Stimulated activated CD8-positive, alpha-beta memory T cell treated with anti-CD3 and anti-CD28 coated beads, Interleukin-12 subunit alpha, Interleukin-12 subunit beta, amount 100 ng/mL, for 24 hours (primary cell): ENCODE measurements around the gene NOTCH4.
"Not testable (repeated sequence)": the region's sequence is repeated elsewhere in the genome, so short reads cannot be mapped to it uniquely, and the experiment has no call there.

Source experiments
- DNase-seq: peaks from one replicate; pipeline ENCODE4 v3.0.0-alpha.2; 2020; ENCODE audit errors: extremely low read depth

Gene NOTCH4

DNA sequence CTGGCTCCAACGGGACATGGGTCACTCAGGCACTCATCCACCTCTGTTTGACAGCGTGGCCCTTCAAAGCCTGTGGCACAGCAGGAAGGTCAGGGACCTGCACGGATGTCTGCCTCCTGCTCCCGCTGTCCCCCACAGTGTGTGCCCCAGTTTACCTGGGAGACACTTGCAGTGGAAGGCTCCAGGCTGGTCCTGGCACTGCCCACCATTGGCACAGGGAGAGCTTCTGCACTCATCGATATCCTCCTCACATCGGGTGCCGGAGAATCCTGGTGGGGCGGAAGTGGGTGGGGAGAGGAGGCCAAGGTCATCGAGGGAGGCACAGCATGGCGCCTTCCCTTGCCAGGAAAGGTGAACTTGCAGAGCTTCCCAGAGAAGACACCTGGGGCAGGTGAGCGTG lies 6.9 kb downstream of the NOTCH4 start:
- DNase-seq, result no peak

GRCh38 chr6:32216285-32216684 lies 7.6 kb downstream of the NOTCH4 start:
- DNase-seq, result no peak

DNA sequence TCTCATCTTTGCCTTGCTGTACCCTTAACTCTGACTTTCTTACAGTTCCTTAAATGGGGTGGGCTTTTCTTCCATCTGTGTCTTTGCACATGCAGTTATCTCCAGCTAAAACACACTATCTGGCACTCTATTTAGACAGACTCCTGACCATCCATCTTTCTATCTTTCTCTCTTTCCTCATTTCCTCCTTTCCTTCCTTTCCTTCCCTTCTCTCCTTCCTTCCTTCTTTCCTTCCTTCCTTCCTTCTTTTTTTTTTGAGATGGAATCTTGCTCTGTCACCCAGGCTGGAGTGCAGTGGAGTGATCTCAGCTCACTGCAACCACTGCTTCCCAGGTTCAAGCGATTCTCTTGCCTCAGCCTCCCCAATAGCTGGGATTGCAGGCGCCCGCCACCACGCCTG lies 8.2 kb downstream of the NOTCH4 start:
- DNase-seq, result no peak

GRCh38 chr6:32214126-32214525 lies 9.7 kb downstream of the NOTCH4 start:
- DNase-seq, result no peak

DNA sequence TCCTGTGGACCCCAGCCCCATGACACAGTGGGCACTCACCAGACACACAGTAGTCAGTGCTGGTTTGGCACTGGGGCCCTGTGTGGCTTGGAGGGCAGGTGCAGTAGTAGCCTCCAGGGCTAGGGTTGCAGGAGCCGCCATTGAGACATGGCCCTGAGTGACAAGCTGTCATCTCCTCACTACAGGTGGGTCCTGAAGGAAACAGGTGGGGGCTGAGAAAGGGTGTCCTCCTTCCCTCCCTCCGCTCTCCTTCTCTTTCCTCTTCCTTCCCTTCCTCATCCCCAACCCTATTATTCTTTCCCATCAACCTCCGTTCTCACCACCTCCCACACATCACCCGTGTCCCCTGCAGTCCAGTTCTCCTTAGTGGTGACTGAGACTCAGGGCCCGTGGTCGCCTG lies 10.2 kb downstream of the NOTCH4 start:
- no peak for DNase-seq

DNA sequence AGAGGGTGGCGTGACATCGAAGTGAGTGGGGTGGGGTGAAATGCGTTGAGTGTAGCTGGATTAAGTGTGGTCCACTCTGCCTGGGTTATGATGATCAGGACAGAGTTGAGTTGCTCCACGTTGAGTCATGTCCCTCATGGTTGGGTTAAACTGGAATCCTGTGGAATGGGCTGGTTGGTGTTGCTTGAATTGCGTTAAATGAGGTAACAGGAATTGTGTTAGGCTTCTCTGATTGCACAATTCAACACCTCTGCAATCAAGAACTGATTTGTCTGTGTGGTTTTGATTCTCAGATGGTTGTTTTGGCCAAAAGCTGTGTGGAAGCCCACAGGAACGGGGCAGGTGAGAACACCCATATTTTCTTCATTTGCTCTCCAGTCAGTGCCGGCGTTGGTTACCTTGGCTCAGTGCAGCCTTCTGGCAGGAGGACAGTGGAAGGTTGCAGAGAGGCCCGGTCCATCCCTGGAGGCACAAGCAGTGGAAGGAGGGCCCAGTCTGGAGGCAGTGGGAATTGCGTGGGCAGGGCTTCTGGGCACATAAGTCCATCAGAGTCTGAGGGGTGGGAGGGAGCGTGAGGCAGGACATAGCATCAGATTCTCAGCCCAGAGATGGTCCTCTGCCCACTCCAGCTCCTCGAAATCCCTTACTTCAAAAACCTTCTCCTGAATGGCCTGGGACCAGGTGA lies 11.6 kb downstream of the NOTCH4 start:
- DNase-seq, result no peak

DNA sequence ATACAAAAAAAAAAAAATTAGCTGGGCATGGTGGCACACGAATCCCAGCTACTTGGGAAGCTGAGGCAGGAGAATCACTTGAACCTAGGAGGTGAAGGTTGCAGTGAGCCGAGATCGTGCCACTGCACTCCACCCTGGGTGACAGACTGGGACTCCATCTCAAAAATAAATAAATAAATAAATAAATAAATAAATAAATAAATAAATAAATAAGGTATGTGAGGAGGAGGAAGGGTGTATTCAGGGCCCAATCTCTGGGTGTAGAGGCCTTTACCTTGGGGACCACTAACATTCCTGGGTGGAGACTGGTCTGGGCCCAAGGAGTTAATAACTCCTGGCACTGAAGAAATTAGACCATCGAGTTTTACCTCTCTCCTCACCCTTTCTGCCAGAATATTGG lies 12.4 kb downstream of the NOTCH4 start:
- DNase-seq, result not testable (repeated sequence)

DNA sequence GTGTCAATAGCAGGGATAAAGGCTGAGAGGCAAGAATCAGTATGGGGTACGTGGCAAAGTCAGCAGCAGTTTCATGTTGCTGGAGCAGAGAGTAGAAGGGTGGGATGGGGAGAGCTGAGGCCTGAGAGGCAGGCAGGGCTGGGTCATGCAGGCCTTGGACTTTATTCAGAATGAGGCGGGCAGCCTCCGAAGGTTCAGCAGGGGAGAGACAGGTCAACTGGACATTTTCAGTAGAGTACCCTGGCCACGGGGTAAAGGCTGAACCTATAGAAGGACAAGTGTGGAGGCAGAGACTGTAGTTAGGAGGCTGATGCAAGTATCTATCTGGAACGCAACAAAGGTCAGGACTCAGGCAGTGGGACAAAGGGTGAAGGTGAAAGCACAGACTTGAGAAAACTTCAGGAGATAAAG lies 13.7 kb downstream of the NOTCH4 start:
- DNase-seq, result no peak

GRCh38 chr6:32208996-32209395 lies 14.9 kb downstream of the NOTCH4 start:
- no peak for DNase-seq

- DNase-seq, result no peak
Observed at GRCh38 chr6:32204268-32204715, 19.6 kb downstream of the NOTCH4 start.

DNA sequence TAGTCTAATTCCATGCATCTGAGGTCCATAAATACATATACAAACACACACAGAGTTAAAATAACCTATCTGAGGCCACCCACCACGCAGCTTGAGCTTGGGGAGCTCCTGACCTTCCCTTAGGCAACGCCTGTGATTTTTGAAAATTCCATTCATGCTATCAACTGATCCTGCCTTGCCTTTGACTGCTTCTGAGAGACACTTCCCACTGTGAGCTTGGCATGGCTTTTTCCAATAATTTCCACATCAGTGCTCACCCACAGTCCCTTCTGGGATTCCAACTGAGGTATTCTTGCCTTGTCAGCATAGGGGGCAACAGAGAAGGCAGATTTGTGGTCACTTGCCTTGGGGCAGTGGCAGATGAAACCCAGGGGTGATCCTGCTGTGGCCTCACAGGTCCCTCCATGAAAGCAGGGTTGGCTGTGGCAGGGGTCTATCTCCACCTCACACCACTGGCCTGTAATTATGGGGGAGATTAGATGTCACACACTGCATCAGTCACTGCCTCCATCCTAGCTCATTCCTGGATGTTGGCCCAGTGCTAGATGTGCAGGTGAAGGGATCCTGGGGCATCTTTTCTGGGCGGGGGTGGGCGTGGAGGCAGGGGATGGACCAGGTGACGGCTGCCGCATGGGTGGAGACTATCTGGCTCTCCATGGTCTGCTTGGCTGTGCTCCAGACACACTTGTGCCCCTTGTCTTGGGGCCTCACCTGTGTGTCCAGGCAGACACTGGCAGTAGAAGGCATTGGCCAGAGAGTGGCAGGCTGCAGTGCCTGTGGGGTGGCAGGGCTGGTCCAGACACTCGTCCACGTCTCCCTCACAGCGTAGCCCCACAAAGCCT lies 20.2 kb downstream of the NOTCH4 start:
- no peak for DNase-seq

DNA sequence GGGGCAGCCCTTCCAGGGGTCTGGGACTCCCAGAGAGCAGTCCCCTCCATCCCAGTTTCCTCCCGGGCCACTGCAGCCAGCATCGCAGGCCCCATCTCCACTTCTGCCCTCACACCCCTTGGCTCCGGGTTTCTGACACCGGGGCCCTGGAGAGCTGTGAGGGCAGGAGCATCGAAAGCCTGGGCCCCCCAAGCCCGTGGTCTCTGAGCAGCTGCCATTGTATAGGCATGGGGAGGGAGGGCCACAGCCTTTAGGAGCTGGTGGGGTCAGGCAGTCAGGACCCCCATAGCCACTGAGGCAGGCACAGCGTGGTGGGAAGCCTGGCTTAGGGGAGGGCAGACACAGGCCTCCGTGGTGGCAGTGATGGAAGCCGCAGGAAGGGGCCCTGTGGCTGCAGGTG lies 21.7 kb downstream of the NOTCH4 start:
- no peak for DNase-seq

DNA sequence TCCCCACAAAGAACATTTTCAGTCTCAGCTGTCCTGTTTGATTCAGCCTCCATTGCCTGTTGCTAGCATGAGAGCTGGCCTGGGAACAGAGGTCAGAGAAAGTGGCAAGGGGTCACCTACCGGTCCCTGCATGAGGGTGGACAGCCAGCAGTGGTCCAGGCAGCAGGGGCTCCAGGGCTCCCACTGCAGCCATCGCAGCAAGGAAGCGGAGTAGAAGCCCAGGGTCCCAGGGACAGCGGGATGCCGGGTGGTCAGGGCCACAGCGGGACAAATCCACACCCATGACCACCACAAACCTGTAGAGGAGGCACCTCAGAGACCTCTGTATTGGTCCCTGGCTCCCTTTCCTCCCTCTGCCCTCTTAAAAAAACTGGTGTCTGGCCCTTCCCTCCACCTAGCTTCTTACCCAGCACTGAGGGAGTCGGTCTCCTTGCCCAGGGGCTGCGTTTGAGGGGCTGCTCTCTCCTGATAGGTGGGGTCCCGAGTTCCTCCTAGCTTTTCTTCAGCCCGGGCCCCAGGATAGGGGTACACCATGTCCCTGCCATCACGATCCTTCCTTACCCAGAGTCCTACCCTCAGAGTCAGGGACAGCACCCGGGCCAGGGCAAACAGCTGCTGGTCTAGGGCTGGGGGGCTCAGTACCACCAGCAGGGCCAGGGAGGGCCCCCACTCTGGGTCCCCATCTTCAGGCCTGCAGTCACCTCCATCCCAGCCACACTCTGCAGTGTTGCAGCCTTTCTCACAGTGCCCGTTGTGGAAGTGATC lies 23.0 kb downstream of the NOTCH4 start:
- no peak for DNase-seq

DNA sequence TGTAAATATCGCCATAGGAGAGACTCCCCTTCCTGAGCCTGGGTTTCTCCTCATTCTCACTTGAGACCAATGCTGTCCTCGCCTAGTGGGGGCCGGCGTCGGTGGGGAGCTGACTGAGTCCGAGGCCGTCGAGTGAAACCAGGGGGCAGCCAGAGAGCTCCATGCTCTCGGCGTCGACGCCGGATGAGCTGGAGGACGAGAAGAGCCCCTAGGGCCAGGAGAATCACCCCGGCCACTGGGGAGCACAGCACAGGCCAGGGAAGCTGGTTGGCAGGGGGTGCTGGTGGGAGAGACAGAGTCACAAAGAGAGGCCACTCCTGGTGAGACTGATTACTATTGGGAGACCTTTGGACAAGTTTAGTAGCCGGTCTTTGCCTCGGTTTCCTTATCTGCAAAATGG lies 25.0 kb downstream of the NOTCH4 start:
- no peak for DNase-seq

DNA sequence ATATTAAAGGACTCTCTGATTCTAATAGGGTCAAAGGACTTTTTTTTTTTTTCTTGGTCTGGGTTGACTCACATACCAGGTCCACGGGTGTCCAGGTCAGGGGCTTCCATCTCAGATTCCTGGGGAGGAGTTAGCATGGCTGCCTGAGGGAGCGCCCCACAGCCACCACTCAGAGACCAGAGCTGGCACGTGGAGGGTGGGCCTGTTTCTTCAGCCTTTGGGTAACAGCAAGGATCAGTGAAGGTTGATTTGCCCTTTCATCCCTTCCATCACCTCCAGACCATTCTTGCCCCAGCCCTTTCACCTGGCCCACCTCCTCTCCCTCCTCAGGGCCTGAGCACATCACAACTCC lies 25.5 kb downstream of the NOTCH4 start:
- DNase-seq, result no peak

DNA sequence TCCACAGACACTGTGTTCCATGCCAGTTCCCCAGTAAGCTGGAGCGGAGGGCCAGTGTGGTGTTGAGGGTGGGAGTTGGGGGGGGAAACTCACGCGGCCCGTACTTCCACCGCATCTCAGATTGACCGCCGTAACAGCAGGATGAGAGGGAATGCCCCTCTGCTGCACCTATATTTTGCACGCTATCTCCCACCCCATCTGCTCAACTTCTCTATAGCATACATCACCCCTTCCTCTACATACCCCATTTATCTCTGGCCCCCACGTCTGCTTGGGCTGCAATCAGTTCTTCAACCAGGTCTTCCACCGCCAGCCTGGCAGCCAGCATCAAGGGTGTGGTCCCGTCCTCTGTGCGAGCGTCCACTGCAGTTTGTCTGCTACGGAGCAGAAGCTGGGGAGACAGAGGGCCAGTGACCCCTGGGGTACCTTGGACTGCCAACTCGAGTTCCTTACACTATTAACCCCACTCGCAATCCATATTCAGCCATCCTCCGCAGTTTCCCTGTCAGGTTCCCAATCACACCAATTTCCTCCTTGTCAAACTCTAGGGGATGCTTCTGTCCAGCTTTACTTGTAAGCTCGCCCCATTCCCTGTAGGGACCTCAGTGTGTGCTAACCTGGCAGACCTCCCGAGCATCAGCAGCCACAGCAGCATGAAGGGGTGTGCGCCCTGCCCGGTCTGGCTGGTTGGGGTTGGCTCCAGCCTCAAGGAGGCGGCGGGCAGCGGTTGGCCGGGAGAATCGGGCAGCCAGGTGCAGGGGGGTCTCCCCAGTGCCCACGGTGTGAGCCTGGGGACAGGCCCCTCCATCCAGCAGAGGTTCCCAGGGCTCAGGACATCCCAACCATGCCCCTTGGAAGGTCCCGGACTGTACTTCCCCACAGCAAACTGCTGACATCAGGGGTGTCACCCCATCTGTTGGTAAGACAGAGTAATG lies 26.9 kb downstream of the NOTCH4 start:
- no peak for DNase-seq

DNA sequence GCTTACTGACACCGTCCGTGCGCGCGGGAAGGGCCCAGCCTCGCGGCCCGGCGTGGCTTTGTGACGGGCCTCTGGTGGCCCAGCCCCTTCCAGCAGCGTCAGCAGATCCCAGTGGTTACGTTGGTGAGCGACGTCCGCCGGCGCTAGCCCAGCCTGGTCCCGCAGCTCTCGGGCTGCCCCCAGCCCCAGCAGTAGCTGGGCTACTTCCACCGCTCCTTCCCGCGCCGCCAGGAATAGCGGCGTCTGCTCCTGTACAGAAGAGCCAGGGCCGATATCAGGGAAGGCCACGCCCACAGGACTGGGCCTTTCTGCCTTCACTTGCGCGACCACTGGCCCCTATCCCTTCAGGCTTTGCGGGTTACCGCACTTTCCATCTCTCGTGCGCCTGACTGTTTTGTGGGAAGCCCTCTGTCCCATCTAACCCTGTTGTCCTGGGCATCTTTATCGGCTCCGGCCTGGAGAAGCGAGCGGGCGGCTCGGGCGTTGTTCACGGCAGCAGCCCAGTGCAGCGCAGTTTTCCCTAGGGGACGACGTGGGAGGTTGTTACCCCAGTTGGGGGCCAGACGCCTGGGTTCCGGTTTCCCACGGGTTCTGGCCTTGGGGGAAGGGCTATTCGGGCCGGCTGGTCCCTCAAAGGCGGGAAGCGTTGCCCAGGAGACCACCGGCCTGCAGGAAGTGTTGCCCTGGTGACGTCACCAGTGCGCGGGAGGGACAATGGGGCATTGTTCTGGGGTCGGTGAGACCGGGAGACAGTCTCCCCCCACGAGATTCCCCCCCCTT lies 27.8 kb downstream of the NOTCH4 start:
- no peak for DNase-seq

DNA sequence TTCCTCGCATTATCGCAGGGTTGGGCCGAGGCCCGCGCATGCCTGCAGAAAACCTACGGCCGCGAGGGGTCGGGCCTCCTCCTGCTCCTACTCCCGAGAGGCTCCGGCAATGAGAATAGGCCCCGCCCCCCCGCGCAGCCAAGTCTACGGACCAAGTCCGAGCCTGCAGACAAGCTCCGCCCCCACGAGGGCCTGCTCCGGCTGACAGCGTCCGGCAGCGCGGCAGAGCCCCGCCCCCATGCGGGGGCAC lies 28.3 kb downstream of the NOTCH4 start:
- DNase-seq, result peak; percentile 100

GRCh38 chr6:32194825-32195651 lies 28.8 kb downstream of the NOTCH4 start:
- no peak for DNase-seq

DNA sequence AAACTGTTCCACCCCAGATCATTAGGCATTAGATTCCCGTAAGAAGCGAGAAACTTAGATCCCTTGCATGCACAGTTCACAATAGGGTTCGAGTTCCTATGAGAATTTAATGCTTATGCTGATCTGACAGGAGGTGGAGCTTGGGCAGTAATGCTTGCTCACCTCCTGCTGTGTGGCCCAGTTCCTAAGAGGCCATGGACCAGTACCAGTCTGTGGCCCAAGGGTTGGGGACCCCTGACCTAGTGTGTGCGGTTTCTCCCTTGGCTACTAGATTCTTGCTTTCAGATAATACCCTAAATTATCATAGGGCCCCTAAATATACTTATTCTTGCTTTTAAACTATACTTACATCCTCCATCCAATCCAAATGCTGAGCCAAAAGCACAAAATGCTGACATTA lies 29.5 kb downstream of the NOTCH4 start:
- DNase-seq, result no peak
